KMS-11 (cell line): ENCODE data around the gene DPY19L3.

ENCODE experiments used
- H2AFZ ChIP-seq: fragments of 200-600 bp; sonication (generic); 2 replicates; pipeline ENCODE4 v1.6.1; 2016; ENCODE audit warnings: antibody characterized with exemption, mixed run types, low read depth
- H3K27ac ChIP-seq: fragments of 200-600 bp; sonication (generic); 2 replicates; pipeline ENCODE4 v1.6.1; 2016; ENCODE audit warnings: mild to moderate bottlenecking, mixed run types
- H3K27me3 ChIP-seq: fragments of 200-600 bp; sonication (generic); 2 replicates; pipeline ENCODE4 v1.6.1; 2017; ENCODE audit warnings: mild to moderate bottlenecking, low read depth, mixed run types, moderate library complexity; ENCODE audit not compliant: insufficient read depth
- H3K36me3 ChIP-seq: fragments of 200-600 bp; sonication (generic); 2 replicates; pipeline ENCODE4 v1.6.1; 2017; ENCODE audit warnings: mild to moderate bottlenecking, mixed run types; ENCODE audit not compliant: insufficient read depth
- H3K4me1 ChIP-seq: fragments of 200-600 bp; sonication (generic); 2 replicates; pipeline ENCODE4 v1.6.1; 2016; ENCODE audit warnings: mild to moderate bottlenecking, low read depth, mixed run types; ENCODE audit not compliant: poor library complexity, severe bottlenecking
- H3K4me2 ChIP-seq: fragments of 200-600 bp; sonication (generic); 2 replicates; pipeline ENCODE4 v1.7.0; 2016; ENCODE audit warnings: mild to moderate bottlenecking, mixed run types
- H3K4me3 ChIP-seq: fragments of 200-600 bp; sonication (generic); IDR thresholded peaks from 2 replicates; pipeline ENCODE4 v1.6.1; 2017; ENCODE audit warnings: low read depth, low read length, mixed read lengths; ENCODE audit not compliant: insufficient read depth
- H3K79me2 ChIP-seq: fragments of 200-600 bp; sonication (generic); 2 replicates; pipeline ENCODE4 v1.6.1; 2016; ENCODE audit warnings: low read depth, mixed run types; ENCODE audit not compliant: insufficient read depth
- H3K9ac ChIP-seq: fragments of 200-600 bp; sonication (generic); 2 replicates; pipeline ENCODE4 v1.6.1; 2016; ENCODE audit warnings: mild to moderate bottlenecking, mixed run types
- H4K20me1 ChIP-seq: fragments of 200-600 bp; sonication (generic); 2 replicates; pipeline ENCODE4 v1.6.1; 2016; ENCODE audit warnings: mild to moderate bottlenecking, mixed run types; ENCODE audit not compliant: insufficient read depth
- TF ChIP-seq, protein P1 (sequence below): fragments of 200-600 bp; sonication (generic); conservative IDR thresholded peaks from 2 replicates; pipeline ENCODE4 v1.6.1; 2017; ENCODE audit warnings: low read depth, mild to moderate bottlenecking, antibody characterized with exemption, low read length, moderate library complexity, mixed read lengths

DPY19L3 gene

DNA sequence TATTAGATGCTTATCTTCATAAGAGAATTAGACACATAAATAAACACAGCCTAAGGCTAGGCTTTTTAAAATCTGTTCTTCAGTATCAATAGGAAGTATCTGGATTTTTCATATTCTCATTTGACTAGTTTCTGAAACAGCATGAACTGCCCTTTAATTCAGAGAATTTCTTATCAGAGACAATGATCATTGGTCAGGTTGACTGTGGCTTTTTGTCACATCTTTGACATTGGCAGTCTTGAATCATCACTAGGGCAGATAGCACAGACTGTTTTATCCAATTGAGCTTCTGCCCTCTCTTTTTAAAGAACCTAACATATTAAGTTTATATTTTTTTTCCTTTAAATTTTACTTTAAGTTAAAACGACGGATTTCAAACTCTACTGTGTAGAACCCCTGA, 59.6 kb downstream of the DPY19L3 start:
- Histone ChIP-seq H3K27ac (no peak overlapping the region), H3K4me1 (no peaks in the 10 kb centered on the region), H4K20me1 (no peaks in the 10 kb centered on the region), H2AFZ (no peak overlapping the region), H3K36me3 (no peaks in the 10 kb centered on the region), H3K4me2 (no peak overlapping the region), H3K4me3 (no peak overlapping the region), H3K27me3 (no peaks in the 10 kb centered on the region), H3K9ac (no peak overlapping the region), H3K79me2 (no peaks in the 10 kb centered on the region)
- TF ChIP-seq, protein P1, sequence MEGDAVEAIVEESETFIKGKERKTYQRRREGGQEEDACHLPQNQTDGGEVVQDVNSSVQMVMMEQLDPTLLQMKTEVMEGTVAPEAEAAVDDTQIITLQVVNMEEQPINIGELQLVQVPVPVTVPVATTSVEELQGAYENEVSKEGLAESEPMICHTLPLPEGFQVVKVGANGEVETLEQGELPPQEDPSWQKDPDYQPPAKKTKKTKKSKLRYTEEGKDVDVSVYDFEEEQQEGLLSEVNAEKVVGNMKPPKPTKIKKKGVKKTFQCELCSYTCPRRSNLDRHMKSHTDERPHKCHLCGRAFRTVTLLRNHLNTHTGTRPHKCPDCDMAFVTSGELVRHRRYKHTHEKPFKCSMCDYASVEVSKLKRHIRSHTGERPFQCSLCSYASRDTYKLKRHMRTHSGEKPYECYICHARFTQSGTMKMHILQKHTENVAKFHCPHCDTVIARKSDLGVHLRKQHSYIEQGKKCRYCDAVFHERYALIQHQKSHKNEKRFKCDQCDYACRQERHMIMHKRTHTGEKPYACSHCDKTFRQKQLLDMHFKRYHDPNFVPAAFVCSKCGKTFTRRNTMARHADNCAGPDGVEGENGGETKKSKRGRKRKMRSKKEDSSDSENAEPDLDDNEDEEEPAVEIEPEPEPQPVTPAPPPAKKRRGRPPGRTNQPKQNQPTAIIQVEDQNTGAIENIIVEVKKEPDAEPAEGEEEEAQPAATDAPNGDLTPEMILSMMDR, result no peak

DNA sequence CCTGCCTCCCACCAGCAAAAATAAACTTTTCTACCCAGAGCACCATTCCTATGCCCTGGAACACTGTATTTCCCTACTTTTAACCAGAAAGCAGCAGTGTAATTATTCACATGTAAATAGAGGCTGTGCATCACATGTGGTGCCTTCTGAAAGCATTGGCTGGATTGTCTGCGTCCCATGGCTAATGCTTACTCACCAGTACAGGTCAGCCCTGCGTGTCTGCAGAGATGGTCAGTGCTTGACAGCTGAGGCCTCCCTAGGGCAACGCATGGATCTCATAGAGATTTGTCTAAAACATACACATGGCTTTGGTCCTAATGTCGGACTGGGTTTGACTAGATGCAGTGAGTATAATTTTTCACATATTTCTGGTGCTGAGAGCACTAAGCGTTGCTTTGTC, 64.2 kb downstream of the DPY19L3 start:
- Histone ChIP-seq H3K36me3 (no peaks in the 10 kb centered on the region), H3K27ac (no peak overlapping the region), H3K4me3 (no peak overlapping the region), H3K4me1 (no peaks in the 10 kb centered on the region), H2AFZ (no peak overlapping the region), H3K79me2 (no peaks in the 10 kb centered on the region), H4K20me1 (no peaks in the 10 kb centered on the region), H3K27me3 (no peaks in the 10 kb centered on the region), H3K4me2 (no peak overlapping the region), H3K9ac (no peak overlapping the region)
- TF ChIP-seq, protein P1, result no peak

DNA sequence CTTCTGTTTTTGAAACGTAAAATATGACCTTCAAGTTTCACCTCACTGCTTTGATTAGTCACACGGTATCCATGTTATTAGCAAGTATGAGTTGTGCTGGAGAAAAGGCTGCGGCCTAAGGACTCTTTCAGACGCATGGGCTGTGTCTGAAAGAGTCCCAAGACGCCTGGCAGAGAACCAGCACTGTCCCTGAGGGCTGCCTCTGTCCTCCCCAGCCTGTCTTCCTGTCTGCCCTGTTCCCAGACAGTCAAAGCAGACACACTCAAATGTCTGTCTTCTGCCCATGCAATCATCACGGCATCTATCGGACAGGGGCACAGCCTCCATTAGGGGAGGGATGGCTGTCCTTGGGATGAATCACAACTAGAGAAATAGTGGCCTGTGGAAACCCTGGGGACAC, 65.5 kb downstream of the DPY19L3 start:
- no peaks in the 10 kb centered on the region for H4K20me1 ChIP-seq
- H3K27me3 ChIP-seq, result no peaks in the 10 kb centered on the region
- no peaks in the 10 kb centered on the region for H3K4me1 ChIP-seq
- no peak overlapping the region for H3K27ac ChIP-seq
- H2AFZ ChIP-seq, result no peak overlapping the region
- H3K4me2 ChIP-seq, result no peak overlapping the region
- TF ChIP-seq, protein P1, result no peak
- H3K79me2 ChIP-seq, result no peaks in the 10 kb centered on the region
- H3K4me3 ChIP-seq, result no peak overlapping the region
- no peaks in the 10 kb centered on the region for H3K36me3 ChIP-seq
- no peak overlapping the region for H3K9ac ChIP-seq

DNA sequence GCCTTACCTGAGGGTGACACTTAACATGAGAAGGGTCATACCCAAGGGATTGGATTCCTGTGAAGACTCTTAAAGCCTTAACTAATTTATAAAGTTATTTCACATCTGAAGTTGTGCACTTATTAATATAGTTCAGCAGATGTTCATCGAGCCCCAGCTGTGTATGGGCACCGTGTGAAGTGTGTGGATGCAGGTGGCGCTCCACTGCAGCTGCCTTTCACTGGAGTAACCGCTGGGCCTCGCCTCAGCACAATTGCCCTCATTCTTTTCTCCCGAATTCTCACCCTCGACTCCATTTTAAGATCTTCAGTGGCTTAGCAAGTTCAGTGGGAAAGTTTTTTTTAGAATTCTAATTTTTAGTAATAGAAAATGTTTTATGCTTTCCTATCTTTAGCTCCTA, 66.2 kb downstream of the DPY19L3 start:
- Histone ChIP-seq H3K9ac (peak overlapping the region; percentile 9; the same call in 1 of the 2 replicates), H3K27ac (peak overlapping the region; percentile 34; the same call in 1 of the 2 replicates), H4K20me1 (no peaks in the 10 kb centered on the region), H2AFZ (no peak overlapping the region), H3K79me2 (no peaks in the 10 kb centered on the region), H3K4me1 (no peaks in the 10 kb centered on the region), H3K4me2 (no peak overlapping the region; the same call in 1 of the 2 replicates), H3K27me3 (no peaks in the 10 kb centered on the region), H3K36me3 (no peaks in the 10 kb centered on the region), H3K4me3 (no peak overlapping the region)
- TF ChIP-seq, protein P1, result no peak
